ENCODE data around the gene RAD51B. TPM values are rescaled to one million over a fixed set of nuclear protein-coding genes. Genes with fewer than 3 reads are reported as not detected.

The RAD51B gene
- total RNA-seq, 1 donor from 2014 or later, result 5.3 TPM

- FAIRE-seq (no peak), DNase-seq (ENCODE audit: low spot score in 2 of 2) (no peak)
These were observed 316.0 kb downstream of the RAD51B start for GRCh38 chr14:68135566-68135965.

- FAIRE-seq (peak; percentile 15), DNase-seq (ENCODE audit: low spot score in 2 of 2) (peak in 1 of 2 donors; percentile 12)
These were observed 318.4 kb downstream of the RAD51B start for GRCh38 chr14:68137704-68138619.

- DNase-seq (ENCODE audit: low spot score in 2 of 2) (no peak), FAIRE-seq (no peak)
These were observed 320.0 kb downstream of the RAD51B start for GRCh38 chr14:68139431-68140075.

GRCh38 chr14:68140076-68140741, 320.6 kb downstream of the RAD51B start:
- no peak for FAIRE-seq
- DNase-seq (ENCODE audit: low spot score in 2 of 2), result no peak

- FAIRE-seq, result no peak
- DNase-seq (ENCODE audit: low spot score in 2 of 2), result no peak
These were observed 321.2 kb downstream of the RAD51B start for GRCh38 chr14:68140806-68141205.

GRCh38 chr14:68141281-68142088, 321.9 kb downstream of the RAD51B start:
- DNase-seq (ENCODE audit: low spot score in 2 of 2) (no peak), FAIRE-seq (no peak)

- no peak for DNase-seq (ENCODE audit: low spot score in 2 of 2)
- no peak for FAIRE-seq
These were observed 323.8 kb downstream of the RAD51B start for GRCh38 chr14:68143341-68143841.

- FAIRE-seq (no peak), DNase-seq (ENCODE audit: low spot score in 2 of 2) (no peak)
These were observed 324.6 kb downstream of the RAD51B start for GRCh38 chr14:68144051-68144681.

- no peak for FAIRE-seq
- DNase-seq (ENCODE audit: low spot score in 2 of 2), result no peak
These were observed 325.5 kb downstream of the RAD51B start for GRCh38 chr14:68145036-68145435.

- no peak for DNase-seq (ENCODE audit: low spot score in 2 of 2)
- FAIRE-seq, result peak; percentile 44
These were observed 326.0 kb downstream of the RAD51B start for GRCh38 chr14:68145539-68145938.

- FAIRE-seq (no peak), DNase-seq (ENCODE audit: low spot score in 2 of 2) (no peak)
These were observed 327.2 kb downstream of the RAD51B start for GRCh38 chr14:68146818-68147217.

GRCh38 chr14:68147303-68147702, 327.7 kb downstream of the RAD51B start:
- FAIRE-seq (no peak), DNase-seq (ENCODE audit: low spot score in 2 of 2) (no peak)

GRCh38 chr14:68148276-68148675, 328.7 kb downstream of the RAD51B start:
- FAIRE-seq (no peak), DNase-seq (ENCODE audit: low spot score in 2 of 2) (no peak)

GRCh38 chr14:68148763-68149162, 329.2 kb downstream of the RAD51B start:
- no peak for FAIRE-seq
- DNase-seq (ENCODE audit: low spot score in 2 of 2), result no peak

- no peak for FAIRE-seq
- DNase-seq (ENCODE audit: low spot score in 2 of 2), result no peak
These were observed 333.7 kb downstream of the RAD51B start for GRCh38 chr14:68153275-68153674.

GRCh38 chr14:68154275-68154674, 334.7 kb downstream of the RAD51B start:
- DNase-seq (ENCODE audit: low spot score in 2 of 2) (no peak), FAIRE-seq (no peak)

- DNase-seq (ENCODE audit: low spot score in 2 of 2), result no peak
- FAIRE-seq, result no peak
These were observed 338.4 kb downstream of the RAD51B start for GRCh38 chr14:68157971-68158371.

GRCh38 chr14:68158640-68159039, 339.1 kb downstream of the RAD51B start:
- FAIRE-seq (no peak), DNase-seq (ENCODE audit: low spot score in 2 of 2) (no peak)

GRCh38 chr14:68159701-68160633, 340.4 kb downstream of the RAD51B start:
- no peak for FAIRE-seq

More at GRCh38 chr14:68159701-68160633, 340.4 kb downstream of the RAD51B start:
- no peak for DNase-seq (ENCODE audit: low spot score in 2 of 2)
